ENCODE data around the gene MAMDC2. TPM values are rescaled to one million over a fixed set of nuclear protein-coding genes. Genes with fewer than 3 reads are reported as not detected.

MAMDC2 gene
- total RNA-seq, 1 experiment from 2014 or later: 4.6 TPM

DNA sequence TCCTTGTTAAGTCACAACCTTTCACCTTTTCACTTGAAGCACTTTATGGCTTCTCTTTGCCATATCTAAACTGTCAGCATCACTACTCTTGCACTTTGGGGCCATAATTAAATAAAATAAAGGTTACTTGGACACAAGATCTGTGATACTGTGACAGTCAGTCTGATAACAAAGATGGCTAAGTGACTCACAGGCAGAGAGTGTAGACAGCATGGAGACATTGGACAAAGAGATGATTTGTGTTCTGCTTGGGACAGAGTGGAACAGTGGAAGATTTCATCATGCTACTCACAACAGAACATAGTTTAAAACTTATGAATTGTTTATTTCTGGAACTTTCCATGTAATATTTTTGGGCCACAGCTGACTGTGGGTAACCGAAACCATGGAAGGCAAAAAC, 133.5 kb downstream of the MAMDC2 start:
- no peak overlapping the region for H3K9ac ChIP-seq (ENCODE audit: extremely low read depth, insufficient read length, low read length)
- H3K14ac ChIP-seq (ENCODE audit: insufficient read depth, low read length): no peak overlapping the region
- H3K27me3 ChIP-seq (ENCODE audit: insufficient read depth, low read length): no peaks in the 10 kb centered on the region
- no peak overlapping the region for H3K27ac ChIP-seq (ENCODE audit: insufficient read length, low read depth, low read length)
- H3K79me1 ChIP-seq (ENCODE audit: insufficient read depth, low read depth, low read length, poor library complexity, severe bottlenecking): no peaks in the 10 kb centered on the region
- H2BK120ac ChIP-seq (ENCODE audit: low read depth, low read length, poor library complexity, severe bottlenecking): no peak overlapping the region
- DNase-seq: no peak
- H3K9me3 Mint-ChIP-seq: peaks cover 9 to 10% of the 10 kb centered on the region in 2 experiments; a peak in 4 of 5 replicates
- H3K36me3 Mint-ChIP-seq (ENCODE audit: insufficient read depth in 1 of 3, low read depth in 3 of 3): peaks cover 3 to 6% (median 3%) of the 10 kb centered on the region in 3 experiments; a peak in 3 of 7 replicates
- no peaks in the 10 kb centered on the region for H4K20me1 ChIP-seq (ENCODE audit: control insufficient read depth, insufficient read depth, insufficient read length)
- no peak overlapping the region for H3T11ph ChIP-seq (ENCODE audit: low read length)
- H2AFZ ChIP-seq (ENCODE audit: low read length): no peak overlapping the region
- no peak overlapping the region for H3K23ac ChIP-seq (ENCODE audit: insufficient read length, low read depth, low read length)
- no peak overlapping the region for H3K4me2 ChIP-seq (ENCODE audit: insufficient read depth, insufficient read length, low read length)
- TF ChIP-seq, protein P1, sequence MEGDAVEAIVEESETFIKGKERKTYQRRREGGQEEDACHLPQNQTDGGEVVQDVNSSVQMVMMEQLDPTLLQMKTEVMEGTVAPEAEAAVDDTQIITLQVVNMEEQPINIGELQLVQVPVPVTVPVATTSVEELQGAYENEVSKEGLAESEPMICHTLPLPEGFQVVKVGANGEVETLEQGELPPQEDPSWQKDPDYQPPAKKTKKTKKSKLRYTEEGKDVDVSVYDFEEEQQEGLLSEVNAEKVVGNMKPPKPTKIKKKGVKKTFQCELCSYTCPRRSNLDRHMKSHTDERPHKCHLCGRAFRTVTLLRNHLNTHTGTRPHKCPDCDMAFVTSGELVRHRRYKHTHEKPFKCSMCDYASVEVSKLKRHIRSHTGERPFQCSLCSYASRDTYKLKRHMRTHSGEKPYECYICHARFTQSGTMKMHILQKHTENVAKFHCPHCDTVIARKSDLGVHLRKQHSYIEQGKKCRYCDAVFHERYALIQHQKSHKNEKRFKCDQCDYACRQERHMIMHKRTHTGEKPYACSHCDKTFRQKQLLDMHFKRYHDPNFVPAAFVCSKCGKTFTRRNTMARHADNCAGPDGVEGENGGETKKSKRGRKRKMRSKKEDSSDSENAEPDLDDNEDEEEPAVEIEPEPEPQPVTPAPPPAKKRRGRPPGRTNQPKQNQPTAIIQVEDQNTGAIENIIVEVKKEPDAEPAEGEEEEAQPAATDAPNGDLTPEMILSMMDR (conservative IDR thresholded peaks at IDR 0.05): no peak
- H3K18ac ChIP-seq (ENCODE audit: insufficient read length, low read depth, low read length): no peak overlapping the region
- no peak overlapping the region for H4K5ac ChIP-seq (ENCODE audit: insufficient read length, low read depth, low read length)
- H3K4me1 ChIP-seq (ENCODE audit: insufficient read depth, low read length): no peaks in the 10 kb centered on the region
- no peak overlapping the region for H2BK12ac ChIP-seq (ENCODE audit: insufficient read length, low read depth, low read length)
- no peak overlapping the region for H2AK5ac ChIP-seq (ENCODE audit: insufficient read length, low read length)
- no peak overlapping the region for H3K4me3 Mint-ChIP-seq
- H3K4me1 Mint-ChIP-seq: no peaks in the 10 kb centered on the region
- no peaks in the 10 kb centered on the region for H3K23me2 ChIP-seq (ENCODE audit: insufficient read length, low read depth, low read length, poor library complexity, severe bottlenecking)
- no peak overlapping the region for H2BK5ac ChIP-seq (ENCODE audit: insufficient read length, low read length)
- no peak overlapping the region for H4K91ac ChIP-seq (ENCODE audit: insufficient read length, low read depth, low read length)
- H3K27me3 Mint-ChIP-seq (ENCODE audit: low read depth): no peaks in the 10 kb centered on the region
- no peak overlapping the region for H3K27ac Mint-ChIP-seq
- H4K8ac ChIP-seq (replicated peaks; ENCODE audit: insufficient read length, low read depth, low read length): no peak overlapping the region
- WGBS (ENCODE audit: extremely low coverage, insufficient read length, low lambda C conversion rate): no CpG with 5 or more reads among the region's 1 CpG
- H3K9me3 ChIP-seq (ENCODE audit: control insufficient read depth, low read depth, low read length): no peaks in the 10 kb centered on the region
- no peak overlapping the region for H3K56ac ChIP-seq (ENCODE audit: insufficient read length, low read depth, low read length)
- H3K79me2 ChIP-seq (ENCODE audit: insufficient read depth, low read length): no peaks in the 10 kb centered on the region
- H2BK20ac ChIP-seq (ENCODE audit: low read depth, low read length, poor library complexity, severe bottlenecking): no peak overlapping the region
- H2BK15ac ChIP-seq (ENCODE audit: low read depth, low read length): no peak overlapping the region
- H3K4ac ChIP-seq (ENCODE audit: low read depth, low read length): no peak overlapping the region
